GM18520 (cell line): ENCODE results near the gene PTH1R.
"Not testable (repeated sequence)": the region's sequence is repeated elsewhere in the genome, so short reads cannot be mapped to it uniquely, and the experiment has no call there.

Experiments
- ATAC-seq: cut with Tn5 transposase; IDR thresholded peaks from one replicate; pipeline ENCODE4 v1.9.1; 2021; ENCODE audit not compliant: unreplicated experiment

PTH1R gene

DNA sequence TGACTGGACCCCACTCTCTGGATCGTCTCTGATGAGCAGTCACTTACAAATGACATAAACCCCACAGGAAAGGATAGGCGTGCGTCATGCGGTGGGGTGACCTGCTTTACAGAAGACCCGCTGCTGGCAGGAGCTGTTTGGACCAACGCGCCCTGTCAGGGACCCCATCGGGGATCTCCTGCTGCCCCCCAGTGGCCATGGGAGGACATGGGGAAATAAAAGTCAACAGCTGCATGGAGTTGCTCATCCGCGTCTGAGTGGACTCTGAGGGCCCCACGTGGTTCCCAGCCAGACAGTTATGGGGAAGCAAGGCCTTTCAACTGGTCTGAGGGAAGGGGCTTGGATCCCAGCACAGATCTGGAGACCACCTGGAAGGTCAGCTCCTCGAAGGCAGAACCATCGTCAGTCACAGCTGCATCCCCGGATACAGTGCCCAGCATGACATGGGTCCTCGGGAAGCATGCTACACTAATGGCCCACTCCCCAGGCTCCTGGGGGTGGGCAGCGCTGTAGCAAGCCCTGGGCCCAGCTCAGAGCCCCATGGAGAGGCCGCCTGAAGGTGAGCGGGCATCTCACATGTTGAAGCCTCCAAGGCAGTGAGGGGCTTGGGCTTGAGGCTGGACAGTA, 32.1 kb downstream of the PTH1R start:
- ATAC-seq: no peak

DNA sequence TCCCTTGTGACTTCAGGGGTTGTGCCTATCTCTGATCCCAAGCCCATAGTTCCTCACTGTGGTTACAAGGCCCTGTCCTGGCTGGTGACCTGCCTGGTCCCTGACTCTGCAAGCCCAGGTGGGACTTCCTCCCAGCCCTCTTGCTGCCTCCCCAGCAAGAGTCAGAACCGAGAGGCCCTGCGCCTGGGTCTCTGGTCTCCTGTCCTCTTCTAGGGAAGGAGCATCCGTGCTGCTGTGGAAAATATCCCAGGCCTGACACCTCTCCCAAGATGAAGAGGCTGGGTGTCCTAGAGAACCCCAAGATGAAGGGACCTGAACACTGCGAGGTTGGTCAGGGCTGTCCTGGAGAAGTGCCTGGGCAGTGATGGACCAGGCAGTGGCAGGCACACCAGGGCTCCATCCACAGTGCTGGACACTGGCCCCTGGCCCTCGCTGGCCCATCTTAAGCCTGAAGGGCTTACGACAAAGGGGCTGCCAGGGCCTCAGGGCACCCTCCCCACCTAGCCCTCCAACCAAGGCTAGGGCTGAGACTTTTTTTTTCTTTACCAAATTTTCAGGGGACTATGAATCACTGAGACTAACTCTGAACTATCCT, 32.7 kb downstream of the PTH1R start:
- no peak for ATAC-seq

DNA sequence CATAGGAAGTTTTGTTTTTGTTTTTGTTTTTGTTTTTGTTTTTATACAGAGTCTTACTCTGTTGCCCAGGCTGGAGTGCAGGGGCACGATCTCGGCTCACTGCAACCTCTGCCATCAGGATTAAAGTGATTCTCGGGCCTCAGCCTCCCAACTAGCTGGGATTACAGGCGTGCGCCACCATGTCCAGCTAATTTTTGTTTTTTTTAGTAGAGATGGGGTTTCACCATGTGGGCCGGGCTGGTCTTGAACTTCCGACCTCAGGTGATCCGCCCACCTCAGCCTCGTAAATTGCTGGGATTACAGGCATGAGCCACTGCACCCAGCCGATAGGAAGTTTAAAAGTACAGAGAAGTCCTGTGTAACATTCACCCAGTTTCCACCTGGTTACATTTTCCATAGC, 33.4 kb downstream of the PTH1R start:
- not testable (repeated sequence) for ATAC-seq

DNA sequence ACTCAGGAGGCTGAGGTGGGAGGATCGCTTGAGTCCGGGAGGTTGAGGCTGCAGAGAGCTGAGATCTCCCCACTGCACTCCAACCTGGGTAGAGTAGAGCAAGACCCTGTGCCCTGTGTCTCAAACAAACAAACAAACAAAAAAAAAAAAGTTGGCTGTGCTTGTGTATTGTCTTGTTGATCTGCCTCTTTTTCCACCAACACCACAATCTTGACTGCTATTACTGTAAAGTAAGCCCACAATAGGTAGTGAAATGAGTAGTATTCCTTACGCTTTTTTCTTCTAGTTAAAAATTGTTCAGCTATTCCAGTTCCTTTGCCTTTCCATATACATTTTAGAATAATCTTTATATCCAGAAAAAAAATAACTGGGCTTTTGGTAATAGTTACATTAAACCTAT, 35.5 kb downstream of the PTH1R start:
- no peak for ATAC-seq

DNA sequence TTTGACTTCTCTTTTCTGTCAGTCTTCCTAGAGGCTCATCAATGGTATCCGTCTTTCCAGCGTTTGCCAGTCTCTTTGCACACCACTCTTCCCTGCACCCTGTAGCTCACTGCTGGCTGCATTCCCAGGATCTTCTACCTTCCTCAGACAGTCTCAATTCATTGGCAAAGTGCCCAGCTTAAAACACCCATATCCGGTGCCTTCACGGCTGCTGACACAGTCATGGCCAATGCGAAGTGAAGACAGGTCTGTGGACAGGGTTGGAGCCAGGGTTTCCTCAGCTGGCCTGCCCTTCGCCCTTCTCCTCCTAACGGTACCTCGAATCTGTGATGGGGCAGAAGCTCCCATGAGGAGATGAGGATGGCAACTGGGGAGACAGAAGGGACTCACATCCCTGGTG, 36.1 kb downstream of the PTH1R start:
- ATAC-seq: no peak

DNA sequence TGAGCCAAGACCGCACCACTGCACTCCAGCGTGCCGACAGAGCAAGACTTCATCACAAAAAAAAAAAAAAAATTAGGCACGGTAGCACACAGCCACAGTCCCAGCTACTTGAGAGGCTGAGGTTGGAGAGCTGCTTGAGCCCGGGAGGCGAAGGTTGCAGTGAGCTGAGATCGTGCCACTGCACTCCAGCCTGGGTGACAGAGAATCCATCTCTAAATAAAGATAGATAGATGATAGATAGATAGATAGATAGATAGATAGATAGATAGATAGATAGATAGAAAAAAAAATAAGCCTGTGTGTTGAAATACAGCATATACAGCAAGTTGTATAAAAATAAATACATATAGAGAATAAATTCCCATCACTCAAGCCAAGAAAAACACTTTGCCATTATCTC, 37.3 kb downstream of the PTH1R start:
- no peak for ATAC-seq

DNA sequence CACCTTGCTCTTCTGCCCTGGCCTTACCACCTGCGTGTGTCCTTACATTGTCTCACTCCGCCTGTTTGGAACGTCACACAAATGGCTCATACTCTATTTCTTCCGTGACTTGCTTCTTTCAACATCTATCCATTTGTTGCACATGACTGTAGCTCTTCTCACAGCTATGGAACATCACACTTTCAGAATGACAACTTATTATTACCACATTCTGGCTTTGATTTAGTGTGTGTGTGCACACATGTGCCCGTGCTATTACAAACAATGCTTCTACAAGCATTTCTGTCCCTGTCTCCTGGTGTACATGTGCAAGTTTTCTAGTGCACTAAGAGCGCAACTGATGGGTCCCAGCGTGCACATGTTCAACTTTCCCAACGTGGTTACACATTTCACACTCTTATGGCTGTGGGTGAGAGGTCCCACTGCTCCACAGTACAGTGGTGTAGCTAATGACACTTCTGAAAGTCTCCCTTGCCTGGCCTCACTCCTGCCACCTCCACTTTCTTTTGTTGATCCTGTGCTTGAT, 37.8 kb downstream of the PTH1R start:
- no peak for ATAC-seq

DNA sequence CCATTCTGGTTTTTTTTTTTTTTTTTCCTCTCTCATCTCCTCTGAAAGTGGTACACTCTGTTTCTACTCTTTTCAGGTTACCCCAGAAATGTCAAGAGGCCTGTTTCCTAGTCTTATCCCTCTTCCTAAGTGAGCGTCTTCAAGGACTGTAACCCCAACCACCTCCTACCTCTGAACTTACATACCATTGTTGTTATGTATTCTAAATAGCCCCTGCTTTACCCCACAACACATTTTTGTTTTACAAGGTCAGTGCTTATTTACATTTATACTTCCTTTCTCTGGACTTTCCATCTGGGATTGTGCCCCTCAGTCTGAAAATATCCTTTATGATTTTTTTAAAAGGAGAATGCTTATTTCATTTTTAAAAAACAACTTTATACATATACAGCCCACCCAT, 38.8 kb downstream of the PTH1R start:
- ATAC-seq: no peak

DNA sequence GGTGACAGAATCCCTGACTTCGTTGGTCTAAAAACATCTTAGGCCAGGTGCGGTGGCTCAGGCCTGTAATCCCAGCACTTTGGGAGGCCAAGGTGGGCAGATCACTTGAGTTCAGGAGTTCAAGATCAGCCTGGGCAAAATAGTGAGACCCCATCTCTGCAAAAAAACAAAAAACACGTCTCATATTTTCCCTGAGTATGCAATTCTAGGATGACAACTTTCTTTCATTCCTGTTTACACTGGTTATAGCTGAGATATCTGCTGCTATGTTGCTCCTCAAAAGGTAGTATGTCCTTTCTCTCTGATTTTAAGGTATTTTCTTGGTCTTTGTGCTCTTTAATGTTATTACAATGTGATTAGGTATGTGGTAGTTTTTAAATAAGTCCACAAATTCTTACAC, 39.3 kb downstream of the PTH1R start:
- no peak for ATAC-seq

DNA sequence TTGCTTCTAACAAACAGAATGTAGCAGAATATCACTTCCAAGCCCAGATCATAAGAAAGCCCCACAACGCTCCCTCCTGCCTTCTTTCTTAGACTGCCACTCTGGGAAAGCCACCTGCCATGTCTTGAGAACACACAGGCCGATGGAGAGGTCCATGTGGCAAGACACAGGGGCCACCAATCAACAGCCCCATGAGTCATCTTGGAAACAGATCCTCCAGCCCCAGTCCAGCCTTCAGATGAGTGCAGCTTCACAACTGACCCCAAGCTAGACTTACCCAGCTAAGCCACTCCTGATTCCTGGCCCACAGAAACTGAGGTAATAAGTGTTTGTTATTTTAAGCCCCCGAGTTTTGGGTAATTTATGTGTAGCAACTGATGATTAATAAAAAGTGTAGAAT, 39.7 kb downstream of the PTH1R start:
- no peak for ATAC-seq

DNA sequence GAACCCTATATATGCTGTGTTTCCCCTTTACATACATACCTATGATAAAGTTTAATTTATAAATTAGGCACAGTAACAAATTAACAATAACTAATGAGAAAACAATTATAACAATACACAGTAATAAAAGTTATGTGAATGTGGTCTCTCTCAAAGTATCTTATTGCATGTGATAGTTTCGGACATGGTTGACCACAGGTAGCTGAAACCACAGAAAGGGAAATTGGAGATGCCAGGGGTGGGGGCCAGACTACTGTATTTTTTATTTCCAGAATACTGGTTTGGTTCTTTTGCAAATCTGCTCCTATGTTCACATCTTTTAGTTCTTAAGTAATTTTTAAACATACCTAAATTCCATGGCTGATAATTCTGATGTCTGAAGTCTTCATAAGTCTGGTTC, 40.7 kb downstream of the PTH1R start:
- no peak for ATAC-seq

DNA sequence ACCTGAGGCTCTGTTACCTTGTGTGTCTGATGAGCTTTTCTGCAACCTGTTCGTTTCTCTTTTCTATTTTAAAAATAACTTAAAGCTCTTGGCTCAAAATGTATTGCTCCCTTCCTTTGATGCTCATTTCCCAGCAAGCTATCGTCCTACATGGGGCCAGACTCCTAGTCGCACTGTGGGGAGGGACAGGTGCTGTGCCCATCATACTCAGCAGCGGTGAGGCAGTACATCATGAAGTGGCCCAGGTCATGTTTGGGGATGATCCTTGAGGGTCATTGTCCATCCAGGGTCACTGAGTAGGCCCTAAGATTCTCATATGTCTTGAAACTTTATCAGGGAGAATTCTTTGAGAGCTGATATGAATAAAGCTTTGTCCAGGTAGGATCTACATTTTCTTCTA, 41.1 kb downstream of the PTH1R start:
- no peak for ATAC-seq

DNA sequence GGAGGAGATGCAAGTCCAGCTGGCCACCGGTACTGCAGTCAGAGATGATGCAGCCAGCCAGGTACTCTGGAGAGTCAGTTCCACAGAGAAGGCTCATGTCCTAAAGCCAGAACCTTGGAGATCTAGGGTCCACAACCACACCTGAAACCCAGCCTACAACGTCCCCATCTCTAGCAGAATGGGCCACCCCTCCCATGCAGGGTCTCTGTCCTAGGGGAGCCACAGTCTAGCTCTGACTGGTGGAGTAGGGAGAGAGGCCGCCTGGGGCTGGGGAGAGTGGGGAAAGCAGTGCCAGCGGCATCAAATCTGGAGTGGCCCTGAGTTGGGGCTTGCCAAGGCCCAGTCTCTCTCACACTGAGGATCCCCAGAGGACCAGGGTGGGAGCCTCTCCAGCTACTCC, 43.5 kb downstream of the PTH1R start:
- ATAC-seq: no peak

DNA sequence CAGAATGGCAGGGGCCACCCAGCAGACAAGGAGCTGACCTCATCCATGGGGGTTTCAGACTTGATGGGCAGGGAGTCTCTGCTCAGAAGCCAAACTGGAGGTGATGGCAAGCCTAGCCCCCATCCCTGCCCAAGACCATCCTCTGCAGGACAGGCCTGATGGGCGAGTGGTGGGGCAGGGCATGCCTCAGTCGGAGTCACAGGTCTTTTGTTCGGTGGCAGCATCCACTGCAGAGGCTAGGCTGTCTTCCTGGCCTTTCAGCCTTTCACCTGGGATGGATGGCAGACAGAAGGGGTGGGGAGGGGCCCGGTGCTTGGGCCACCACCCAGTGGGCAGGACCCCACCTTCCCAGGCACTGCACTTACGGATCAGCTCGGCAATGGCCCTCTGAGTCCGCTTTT, 44.4 kb downstream of the PTH1R start:
- no peak for ATAC-seq

DNA sequence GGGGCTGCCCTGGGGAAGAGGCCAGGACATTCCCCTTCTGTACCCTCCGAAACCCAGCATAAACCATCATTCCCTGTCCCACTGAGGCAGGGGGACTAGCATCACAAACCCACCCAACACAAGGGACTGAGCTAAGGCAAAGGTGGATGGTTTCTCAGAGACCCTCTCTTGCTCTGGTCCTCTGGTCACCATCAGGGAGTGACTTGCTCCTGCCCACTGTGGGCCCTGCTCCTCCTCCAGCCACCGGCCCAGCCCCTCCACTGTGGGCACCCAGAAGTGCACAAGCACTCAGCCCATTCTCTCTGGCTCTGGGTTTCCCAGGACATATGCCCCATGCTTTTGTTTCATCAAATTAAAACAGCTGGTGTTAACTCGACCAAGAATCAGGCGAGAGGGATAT, 44.9 kb downstream of the PTH1R start:
- no peak for ATAC-seq

DNA sequence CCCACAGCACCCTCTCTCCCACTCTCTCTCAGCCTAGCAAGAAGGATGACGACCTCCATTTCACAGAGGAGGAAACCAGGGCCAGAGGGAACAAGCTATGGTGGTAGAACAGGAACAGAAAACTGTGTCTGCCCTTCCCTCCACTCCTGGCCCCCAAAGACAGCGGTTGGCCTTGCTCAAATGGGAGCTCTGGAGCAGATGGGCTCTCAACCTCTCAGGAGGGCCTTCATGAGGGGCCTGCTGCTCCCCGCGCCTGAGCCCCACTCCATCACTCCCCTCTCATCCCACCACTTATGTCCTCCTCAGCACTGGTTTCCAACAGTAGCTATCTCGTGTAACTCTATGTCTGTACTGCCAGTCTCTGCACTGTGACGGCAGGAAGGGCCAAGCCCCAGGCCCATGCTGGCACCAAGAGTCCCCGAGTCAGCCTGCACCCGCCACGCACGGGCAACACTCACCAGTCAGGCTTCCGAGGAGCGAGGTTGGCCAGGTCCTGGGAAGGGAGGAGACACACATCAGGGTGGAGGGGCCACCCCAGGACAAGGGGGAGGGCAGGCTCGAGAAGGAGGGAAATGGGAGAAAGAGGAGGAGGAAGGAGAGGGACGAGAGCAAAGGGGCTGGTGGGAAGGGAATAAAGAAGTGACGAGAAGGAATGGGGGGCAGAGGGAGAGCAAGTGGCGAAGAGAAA, 45.5 kb downstream of the PTH1R start:
- ATAC-seq: no peak

DNA sequence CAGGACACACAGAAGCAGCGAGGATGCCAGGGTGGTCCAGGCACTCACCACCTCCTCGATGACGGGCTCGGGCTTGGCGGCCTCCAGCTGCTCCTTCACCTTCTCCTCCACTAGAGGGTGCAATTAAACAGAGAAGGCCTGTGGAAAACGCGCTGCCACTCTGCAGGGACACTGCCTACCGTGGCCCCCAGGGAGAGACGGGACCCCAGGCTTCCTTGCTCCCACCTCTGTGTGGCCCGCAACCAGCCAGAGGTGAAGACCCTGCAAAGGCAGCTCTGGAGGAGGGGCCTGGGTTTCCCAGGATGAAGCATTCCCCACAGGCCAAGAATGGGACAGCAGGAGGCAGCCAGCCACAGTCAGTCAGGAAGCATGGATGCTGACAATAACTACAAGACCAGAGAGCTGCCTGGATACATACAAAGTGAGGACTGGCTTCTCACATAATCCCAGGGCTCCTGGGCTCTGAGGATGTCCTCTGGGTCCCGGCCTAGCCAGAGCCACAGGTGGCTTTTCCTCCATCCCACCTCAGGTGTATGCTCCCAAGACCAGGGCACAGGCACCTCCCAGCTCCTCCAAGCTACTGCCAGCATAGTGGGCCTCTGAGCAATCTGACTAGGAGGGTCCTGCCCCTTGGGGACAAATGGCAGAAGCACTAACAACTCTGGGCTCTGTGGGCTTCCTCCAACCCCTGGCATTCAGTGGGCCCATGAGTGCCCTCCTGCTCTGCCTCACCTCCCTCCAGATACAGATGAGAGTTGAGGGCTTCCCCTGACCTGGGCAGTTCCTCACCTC, 46.2 kb downstream of the PTH1R start:
- ATAC-seq: no peak

DNA sequence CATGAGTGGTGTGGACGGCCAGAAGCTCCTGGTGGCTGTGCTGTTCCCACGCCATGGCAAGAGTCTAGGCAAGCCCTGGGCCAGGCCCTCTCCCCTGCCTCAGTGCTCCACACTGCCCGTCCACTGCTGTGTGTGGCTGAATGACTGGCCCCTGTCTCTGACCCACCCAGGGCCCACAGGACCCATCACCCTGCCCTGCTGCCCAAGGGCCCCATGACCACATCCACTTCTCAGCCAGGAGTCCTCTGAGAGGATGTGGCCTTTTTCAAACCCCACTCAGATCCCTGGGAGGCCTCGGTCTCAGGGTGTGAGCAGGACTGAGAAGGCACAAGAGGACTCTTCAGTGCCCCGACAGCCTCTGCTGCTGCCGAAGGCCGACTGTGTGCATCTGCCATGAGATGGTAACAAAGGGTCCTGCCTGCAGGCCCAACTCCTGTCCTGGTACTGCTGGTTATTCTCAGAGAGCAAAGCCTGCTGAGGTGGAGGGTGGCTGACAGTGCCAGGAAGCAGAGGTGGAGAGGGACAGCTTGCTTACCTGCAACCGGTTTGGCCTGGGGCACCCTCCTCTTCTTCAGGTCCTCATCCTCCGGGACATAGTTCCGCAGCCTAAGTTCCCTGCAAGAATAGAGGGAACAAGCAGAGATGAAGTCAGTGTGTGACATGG, 47.5 kb downstream of the PTH1R start:
- no peak for ATAC-seq

DNA sequence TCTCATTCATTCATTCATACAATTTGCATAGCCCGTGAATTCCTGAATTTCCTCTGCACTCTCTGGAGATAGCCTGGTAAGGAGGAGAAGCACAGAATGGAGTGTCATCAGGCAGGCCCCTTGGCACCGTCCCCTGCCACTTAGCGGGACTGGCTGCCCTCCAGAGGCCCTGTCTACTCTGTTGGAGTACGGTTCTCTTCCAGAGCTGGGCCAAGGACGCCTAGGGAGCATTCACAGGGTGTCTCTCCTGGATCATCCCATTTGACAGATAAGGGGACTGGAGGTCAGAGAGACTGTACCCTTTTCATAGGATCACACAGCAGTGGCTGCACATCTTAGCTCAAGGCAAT, 48.0 kb downstream of the PTH1R start:
- no peak for ATAC-seq

DNA sequence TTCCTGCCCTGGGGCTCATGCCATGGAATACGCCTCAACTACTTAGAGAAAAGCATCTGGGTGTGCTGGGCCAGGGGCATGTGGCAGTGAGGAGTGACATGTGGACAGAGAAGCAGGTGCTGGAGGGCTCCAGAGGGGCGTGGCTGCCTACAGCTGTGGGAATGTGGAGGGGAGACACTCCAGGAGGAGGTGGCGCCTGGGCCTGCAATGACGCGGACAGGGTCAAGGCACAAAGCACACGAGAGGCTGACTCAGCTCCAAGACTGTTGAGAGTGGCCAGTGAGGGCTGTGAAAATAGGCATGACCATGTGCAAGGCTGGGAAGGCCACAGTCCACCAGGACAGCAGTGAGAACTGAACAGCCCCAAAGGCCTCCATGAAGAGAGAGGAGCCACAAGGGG, 48.5 kb downstream of the PTH1R start:
- no peak for ATAC-seq

DNA sequence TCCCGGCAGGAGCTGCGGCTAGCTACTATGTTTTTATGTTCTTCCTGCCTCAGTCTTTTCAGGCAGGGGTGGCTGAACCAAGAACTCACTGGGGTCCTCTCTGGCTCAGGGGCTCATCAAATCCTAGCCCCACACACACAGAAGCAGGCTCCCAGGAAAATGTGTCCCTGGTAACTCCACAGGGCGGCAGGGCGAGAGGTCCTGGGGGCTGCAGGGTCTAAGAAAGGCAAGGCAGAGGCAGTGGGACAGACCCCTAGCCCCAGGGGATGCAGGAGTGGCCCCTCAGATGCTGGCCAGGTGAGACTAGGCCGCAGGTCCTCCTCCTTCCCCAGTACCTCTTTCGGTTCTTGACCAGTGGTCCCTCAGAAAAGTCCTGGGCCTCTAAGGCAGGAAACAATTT, 48.9 kb downstream of the PTH1R start:
- no peak for ATAC-seq
